K562 (cell line): Measurements from ENCODE around the gene FFAR4. TPM values are rescaled to one million over a fixed set of nuclear protein-coding genes. Genes with fewer than 3 reads are reported as not detected.
"Not testable (repeated sequence)": the region's sequence is repeated elsewhere in the genome, so short reads cannot be mapped to it uniquely, and the experiment has no call there.

Experiments
- ATAC-seq: fragments of 200-7000 bp; cut with Tn5 transposase; 3 replicates; pipeline ENCODE4 v1.9.1; 2020; ENCODE audit warnings: moderate library complexity
- BruUV-seq: library from RNA; stranded (reverse); fragments of 400-500 nt; replicated peaks from 2 replicates; lab custom pipeline; 2021; lab: Mats Ljungman, UMichigan
- CTCF ChIA-PET: fragments of 300-600 bp; formaldehyde crosslinking; extraction: SDS; loops from one replicate; lab custom pipeline; 2021; ENCODE audit warnings: low intra/inter-chr PET ratio; lab: Yijun Ruan, JAX
- POLR2A ChIA-PET: fragments of 300-600, 350-650 bp; sonication (Branson Sonifier 250); formaldehyde crosslinking; extraction: SDS; loops from one replicate; lab custom pipeline; 2021; ENCODE audit warnings: antibody characterized with exemption, inconsistent platforms; lab: Yijun Ruan, JAX
- DNase-seq, 4 experiments: peaks; one replicate each; pipeline versions ENCODE4 v3.0.0 to v3.0.0-alpha.2; 2011 to 2018; ENCODE audit warnings: low spot score in 3 of 4, mixed read lengths in 3 of 4; ENCODE audit errors: extremely low read depth in 1 of 4
- FAIRE-seq: peaks from 2 replicates; lab custom pipeline; 2011; peaks lifted over from hg19 to GRCh38; lab: Jason Lieb, UNC
- H2AFZ ChIP-seq: 2 replicates; pipeline ENCODE4 v1.6.0; 2011; ENCODE audit warnings: low read depth, low read length, control low read depth, inconsistent platforms
- H3K27ac ChIP-seq: fragments of 200-600 bp; 3 replicates; pipeline ENCODE4 v1.8.0; 2011; ENCODE audit warnings: low read depth, mild to moderate bottlenecking, control low read depth, inconsistent platforms, low read length, moderate library complexity, mixed read lengths; ENCODE audit errors: extremely low read depth
- H3K27me3 ChIP-seq, 2 experiments: fragments of 300-600 bp in 1 of 2; 2 replicates in 1 of 2; 3 replicates in 1 of 2; pipeline versions ENCODE4 v1.6.0 to v1.8.0; 2011; ENCODE audit warnings: inconsistent platforms in 2 of 2, low read length in 2 of 2, mild to moderate bottlenecking in 1 of 2, mixed read lengths in 1 of 2, moderate library complexity in 1 of 2; ENCODE audit not compliant: control insufficient read depth in 2 of 2, insufficient read depth in 2 of 2
- H3K36me3 ChIP-seq: fragments of 300-600 bp; 3 replicates; pipeline ENCODE4 v1.8.0; 2011; ENCODE audit warnings: mild to moderate bottlenecking, low read length, inconsistent platforms; ENCODE audit not compliant: control insufficient read depth, insufficient read depth
- H3K4me1 ChIP-seq, 2 experiments: fragments of 200-600 bp in 1 of 2; replicated peaks in 1 of 2; 2 replicates in 1 of 2; 3 replicates in 1 of 2; pipeline versions ENCODE4 v1.5.1 to v1.8.0; 2011; ENCODE audit warnings: inconsistent platforms in 2 of 2, low read length in 2 of 2, mild to moderate bottlenecking in 1 of 2, mixed read lengths in 1 of 2, moderate library complexity in 1 of 2; ENCODE audit not compliant: control insufficient read depth in 2 of 2, insufficient read depth in 2 of 2
- H3K4me2 ChIP-seq: 2 replicates; pipeline ENCODE4 v1.6.1; 2011; ENCODE audit warnings: low read length, control low read depth, inconsistent platforms, mixed read lengths; ENCODE audit not compliant: insufficient read depth
- H3K4me3 ChIP-seq: fragments of 200-600 bp; sonication (generic), shearing (Covaris generic); 2 replicates; pipeline ENCODE4 v1.5.1; 2016; ENCODE audit warnings: control low read depth, inconsistent platforms
- H3K79me2 ChIP-seq: fragments of 200-600 bp; 3 replicates; pipeline ENCODE4 v1.8.0; 2011; ENCODE audit warnings: low read length, inconsistent platforms; ENCODE audit not compliant: control insufficient read depth, insufficient read depth
- H3K9ac ChIP-seq, 2 experiments: 2 replicates each; pipeline versions ENCODE4 v1.6.0 to v1.6.1; 2011; ENCODE audit warnings: low read depth in 2 of 2, low read length in 2 of 2, control low read depth in 1 of 2, inconsistent platforms in 1 of 2, mild to moderate bottlenecking in 1 of 2, mixed read lengths in 1 of 2; ENCODE audit not compliant: insufficient read depth in 1 of 2
- H3K9me1 ChIP-seq: one replicate; pipeline ENCODE4 v1.6.0; 2011; ENCODE audit warnings: inconsistent platforms, mild to moderate bottlenecking, low read length, moderate library complexity; ENCODE audit not compliant: control insufficient read depth, insufficient read depth
- H3K9me3 ChIP-seq: replicated peaks from 2 replicates; pipeline ENCODE4 v1.5.1; 2011; ENCODE audit warnings: low read depth, low read length, inconsistent platforms; ENCODE audit not compliant: control insufficient read depth, insufficient read depth
- H4K20me1 ChIP-seq: replicated peaks from 2 replicates; pipeline ENCODE4 v1.6.1; 2011; ENCODE audit warnings: low read length, inconsistent platforms, mixed read lengths; ENCODE audit not compliant: control insufficient read depth, insufficient read depth
- AFF4 ChIP-seq: sonication (generic); formaldehyde crosslinking; IDR thresholded peaks from 2 replicates; pipeline ENCODE4 v1.8.0; 2023; ENCODE audit warnings: mild to moderate bottlenecking, missing genetic modification reagents
- RHOXF2B ChIP-seq: fragments of 250-450 bp; sonication (Bioruptor Pico); conservative IDR thresholded peaks from 2 replicates; pipeline ENCODE4 v1.5.1; 2021
- THAP12 ChIP-seq: fragments of 250-450 bp; sonication (Bioruptor Pico); IDR thresholded peaks from 2 replicates; pipeline ENCODE4 v1.9.0; 2021; ENCODE audit warnings: mild to moderate bottlenecking, inconsistent platforms
- WGBS: fragments of 100-300 bp; shearing (Covaris generic); methylation state at CpG from one replicate; pipeline ENCODE4 v1.1.6; 2016; ENCODE audit warnings: low coverage, mixed read lengths; ENCODE audit not compliant: insufficient coverage; ENCODE audit errors: missing lambda C conversion rate; 5-methylcytosine and 5-hydroxymethylcytosine counted together
- in situ Hi-C: fragments of 300-500 bp; cut with MboI; formaldehyde crosslinking; loops from 4 replicates; pipeline ENCODE4 v1.15.0; 2018; ENCODE audit warnings: inconsistent platforms, mixed read lengths
- intact Hi-C: fragments of 100-400 bp; cut with micrococcal nuclease; formaldehyde crosslinking; loops from 2 replicates; pipeline ENCODE4 v1.14.2; 2022
- polyA plus RNA-seq, 8 experiments: library from polyadenylated mRNA; depleted of rRNA in 4 of 8; stranded (reverse) in 5 of 8; unstranded in 3 of 8; fragments of >200 nt; fragmentation: Nextera tagmentation in 2 of 8; fragmentation: Illumina TruSeq in 1 of 8; extraction: Ambion mirVana in 2 of 8; extraction: Trizol in 1 of 8; gene quantifications; 2 replicates each; pipeline versions ENCODE4 v1.2.1 to v1.2.3, GENCODE V29; 2011 to 2014; ENCODE audit warnings: inconsistent platforms in 1 of 8, missing spikeins in 1 of 8
- total RNA-seq, 7 experiments: library from RNA; depleted of rRNA in 6 of 7; stranded (reverse); fragments of >200 nt in 6 of 7; fragmentation: Illumina TruSeq in 2 of 7; extraction: Trizol in 2 of 7; gene quantifications; 2 replicates each; pipeline versions ENCODE4 v1.2.1 to v1.2.3, GENCODE V29; 2011 to 2021; ENCODE audit warnings: low replicate concordance in 1 of 7

Gene FFAR4
- total and polyA plus RNA-seq, 9 of the 15 experiments (the other 6 are each of a cell fraction or from before 2014, with no cell fraction given), result not detected

GRCh38 chr10:93542358-93542791, 24.1 kb upstream of the FFAR4 start (continued):
- TF ChIP-seq AFF4 (CRISPR knock-in tag), result no peak
- TF ChIP-seq RHOXF2B, result no peak
- TF ChIP-seq THAP12, result no peak

- CTCF ChIA-PET, H3K9me3 ChIP-seq, H3K9me1 ChIP-seq, H2AFZ ChIP-seq, DNase-seq, FAIRE-seq, H3K27ac ChIP-seq, intact Hi-C loops, BruUV-seq, H3K4me1 ChIP-seq, POLR2A ChIA-PET, H3K36me3 ChIP-seq, in situ Hi-C loops, H3K4me3 ChIP-seq, H3K9ac ChIP-seq, H3K79me2 ChIP-seq, H3K4me2 ChIP-seq, ATAC-seq, H3K27me3 ChIP-seq, H4K20me1 ChIP-seq: not testable (repeated sequence)
- WGBS, result 0% methylated on average over 5 of the region's 8 CpGs
Measured at GRCh38 chr10:93546995-93547394, 19.5 kb upstream of the FFAR4 start.
